ENCODE data around the gene TTC28.

DNA sequence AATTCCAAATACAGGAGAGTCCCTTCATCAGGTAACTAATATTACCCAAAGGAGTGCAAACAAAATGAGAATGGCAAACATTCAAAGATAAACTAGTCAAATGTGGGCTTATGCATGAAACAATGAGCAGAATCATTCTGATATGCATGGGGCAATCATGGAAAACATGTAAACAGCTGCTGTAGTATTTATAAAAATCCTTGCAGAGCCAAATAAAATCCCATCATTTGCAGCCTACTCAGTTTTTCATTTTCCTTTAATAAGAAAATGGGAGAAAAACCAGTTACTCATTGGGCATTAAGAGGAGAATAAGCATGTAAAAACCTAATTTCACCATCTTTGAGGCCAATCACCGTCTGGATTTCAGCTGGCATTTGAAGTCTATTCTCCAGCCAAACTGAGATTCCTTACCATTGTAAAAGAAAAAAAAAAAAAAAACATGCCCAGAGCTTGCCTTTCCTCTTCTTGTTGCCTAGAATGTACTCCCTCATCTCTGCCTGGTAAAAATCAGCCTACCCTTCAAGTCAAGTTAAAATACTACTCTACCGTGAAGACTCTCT is 249.1 kb downstream of the TTC28 start:
- TF ChIP-seq, protein P1, sequence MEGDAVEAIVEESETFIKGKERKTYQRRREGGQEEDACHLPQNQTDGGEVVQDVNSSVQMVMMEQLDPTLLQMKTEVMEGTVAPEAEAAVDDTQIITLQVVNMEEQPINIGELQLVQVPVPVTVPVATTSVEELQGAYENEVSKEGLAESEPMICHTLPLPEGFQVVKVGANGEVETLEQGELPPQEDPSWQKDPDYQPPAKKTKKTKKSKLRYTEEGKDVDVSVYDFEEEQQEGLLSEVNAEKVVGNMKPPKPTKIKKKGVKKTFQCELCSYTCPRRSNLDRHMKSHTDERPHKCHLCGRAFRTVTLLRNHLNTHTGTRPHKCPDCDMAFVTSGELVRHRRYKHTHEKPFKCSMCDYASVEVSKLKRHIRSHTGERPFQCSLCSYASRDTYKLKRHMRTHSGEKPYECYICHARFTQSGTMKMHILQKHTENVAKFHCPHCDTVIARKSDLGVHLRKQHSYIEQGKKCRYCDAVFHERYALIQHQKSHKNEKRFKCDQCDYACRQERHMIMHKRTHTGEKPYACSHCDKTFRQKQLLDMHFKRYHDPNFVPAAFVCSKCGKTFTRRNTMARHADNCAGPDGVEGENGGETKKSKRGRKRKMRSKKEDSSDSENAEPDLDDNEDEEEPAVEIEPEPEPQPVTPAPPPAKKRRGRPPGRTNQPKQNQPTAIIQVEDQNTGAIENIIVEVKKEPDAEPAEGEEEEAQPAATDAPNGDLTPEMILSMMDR (IDR thresholded peaks at IDR 0.05): no peak
- no peak for TF ChIP-seq POLR2A (IDR thresholded peaks at IDR 0.05)

Data from thyroid gland (tissue), 4 donors.